IMR-90 (cell line): Measurements from ENCODE around the gene MAGI2. TPM values are rescaled to one million over a fixed set of nuclear protein-coding genes. Genes with fewer than 3 reads are reported as not detected.

ENCODE experiments used
- ATAC-seq: fragments of 200-7000 bp; cut with Tn5 transposase; 2 replicates; pipeline ENCODE4 v1.9.1; 2020; ENCODE audit warnings: low read depth, mild to moderate bottlenecking, moderate library complexity
- BruUV-seq: library from RNA; stranded (reverse); fragments of 400-500 nt; replicated peaks from 2 replicates; lab custom pipeline; 2021; lab: Mats Ljungman, UMichigan
- CTCF ChIA-PET: fragments of 300-600 bp; formaldehyde crosslinking; extraction: SDS; loops from one replicate; lab custom pipeline; 2021; ENCODE audit warnings: antibody characterized with exemption; lab: Yijun Ruan, JAX
- POLR2A ChIA-PET: fragments of 300-600 bp; sonication (Branson Sonifier 250); formaldehyde crosslinking; loops from one replicate; lab custom pipeline; 2022; ENCODE audit warnings: antibody characterized with exemption; ENCODE audit not compliant: unreplicated experiment; lab: Charles Lee
- DNase-seq: peaks from one replicate; pipeline ENCODE4 v3.0.0; 2013
- H2AFZ ChIP-seq: replicated peaks from 2 replicates; pipeline ENCODE3; 2013; ENCODE audit warnings: low read length, mild to moderate bottlenecking; ENCODE audit not compliant: poor library complexity
- H2AK5ac ChIP-seq: 2 replicates; pipeline ENCODE4 v1.6.1; 2013; ENCODE audit warnings: low read depth, low read length, inconsistent platforms
- H2AK9ac ChIP-seq: replicated peaks from 2 replicates; pipeline ENCODE3; 2013; ENCODE audit warnings: mild to moderate bottlenecking, low read depth, low read length, moderate library complexity; ENCODE audit not compliant: poor library complexity
- H2BK120ac ChIP-seq: 2 replicates; pipeline ENCODE4 v1.6.1; 2013; ENCODE audit warnings: low read depth, low read length, inconsistent platforms
- H2BK15ac ChIP-seq: 3 replicates; pipeline ENCODE4 v1.6.1; 2013; ENCODE audit warnings: low read depth, low read length, inconsistent platforms
- H2BK20ac ChIP-seq: 2 replicates; pipeline ENCODE4 v1.6.1; 2013; ENCODE audit warnings: low read depth, mild to moderate bottlenecking, inconsistent platforms, low read length, moderate library complexity
- H2BK5ac ChIP-seq: 2 replicates; pipeline ENCODE4 v1.6.1; 2013; ENCODE audit warnings: mild to moderate bottlenecking, low read depth, low read length, inconsistent platforms; ENCODE audit not compliant: poor library complexity, severe bottlenecking
- H3K14ac ChIP-seq: replicated peaks from 2 replicates; pipeline ENCODE4 v1.6.1; 2013; ENCODE audit warnings: low read depth, low read length, inconsistent platforms
- H3K18ac ChIP-seq: 2 replicates; pipeline ENCODE4 v1.6.1; 2013; ENCODE audit warnings: low read depth, low read length, control low read depth
- H3K23ac ChIP-seq: 2 replicates; pipeline ENCODE4 v1.6.1; 2013; ENCODE audit warnings: low read depth, low read length, inconsistent platforms
- H3K27ac ChIP-seq: 2 replicates; pipeline ENCODE4 v1.5.1; 2013; ENCODE audit warnings: mild to moderate bottlenecking, control low read depth, low read length; ENCODE audit not compliant: insufficient read depth
- H3K27me3 ChIP-seq: 2 replicates; pipeline ENCODE4 v1.6.1; 2013; ENCODE audit warnings: low read length; ENCODE audit not compliant: control insufficient read depth, insufficient read depth
- H3K36me3 ChIP-seq: 2 replicates; pipeline ENCODE4 v1.6.1; 2013; ENCODE audit warnings: low read length, mixed read lengths; ENCODE audit not compliant: control insufficient read depth, insufficient read depth
- H3K4ac ChIP-seq: 2 replicates; pipeline ENCODE4 v1.6.1; 2013; ENCODE audit warnings: low read depth, low read length, inconsistent platforms
- H3K4me1 ChIP-seq: 2 replicates; pipeline ENCODE4 v1.6.1; 2013; ENCODE audit warnings: low read length, mixed read lengths; ENCODE audit not compliant: control insufficient read depth, insufficient read depth
- H3K4me2 ChIP-seq: 2 replicates; pipeline ENCODE4 v1.6.1; 2013; ENCODE audit warnings: low read depth, mild to moderate bottlenecking, control low read depth, low read length, moderate library complexity
- H3K4me3 ChIP-seq: 2 replicates; pipeline ENCODE4 v1.5.1; 2013; ENCODE audit warnings: low read depth, mild to moderate bottlenecking, control low read depth, low read length, moderate library complexity; ENCODE audit not compliant: insufficient read depth
- H3K56ac ChIP-seq: 2 replicates; pipeline ENCODE4 v1.6.1; 2013; ENCODE audit warnings: low read length, inconsistent platforms; ENCODE audit not compliant: insufficient read depth; ENCODE audit errors: extremely low read depth
- H3K79me1 ChIP-seq, 2 experiments: 2 replicates each; pipeline ENCODE4 v1.6.1; 2013; ENCODE audit warnings: low read length in 2 of 2, inconsistent platforms in 1 of 2, low read depth in 1 of 2
- H3K9ac ChIP-seq: 2 replicates; pipeline ENCODE4 v1.6.1; 2013; ENCODE audit warnings: low read depth, low read length, control low read depth
- H3K9me1 ChIP-seq: 2 replicates; pipeline ENCODE4 v1.6.1; 2013; ENCODE audit warnings: low read length, inconsistent platforms; ENCODE audit not compliant: insufficient read depth
- H3K9me3 ChIP-seq: 2 replicates; pipeline ENCODE4 v1.6.1; 2013; ENCODE audit warnings: low read length; ENCODE audit not compliant: control insufficient read depth, insufficient read depth
- H4K20me1 ChIP-seq: 2 replicates; pipeline ENCODE4 v1.6.1; 2013; ENCODE audit warnings: low read length, inconsistent platforms; ENCODE audit not compliant: insufficient read depth
- H4K5ac ChIP-seq: 2 replicates; pipeline ENCODE4 v1.6.1; 2013; ENCODE audit warnings: mild to moderate bottlenecking, low read depth, low read length, control low read depth
- H4K8ac ChIP-seq, 2 experiments: 2 replicates each; pipeline ENCODE4 v1.6.1; 2013; ENCODE audit warnings: low read depth in 2 of 2, low read length in 2 of 2, control low read depth in 1 of 2, inconsistent platforms in 1 of 2
- H4K91ac ChIP-seq: 2 replicates; pipeline ENCODE4 v1.6.1; 2013; ENCODE audit warnings: low read depth, low read length, inconsistent platforms; ENCODE audit not compliant: insufficient read depth
- MAFK ChIP-seq: IDR thresholded peaks from 2 replicates; pipeline ENCODE4 v1.6.1; 2012; ENCODE audit warnings: low read depth, low read length, improper control_type of control experiment
- MAZ ChIP-seq: IDR thresholded peaks from 2 replicates; pipeline ENCODE4 v1.6.1; 2012; ENCODE audit warnings: low read depth, mild to moderate bottlenecking, low read length, improper control_type of control experiment, moderate library complexity, borderline replicate concordance
- RAD21 ChIP-seq: IDR thresholded peaks from 2 replicates; pipeline ENCODE4 v1.6.1; 2012; ENCODE audit warnings: low read length, improper control_type of control experiment
- RCOR1 ChIP-seq: IDR thresholded peaks from 2 replicates; pipeline ENCODE4 v1.6.1; 2012; ENCODE audit warnings: mild to moderate bottlenecking, low read length, improper control_type of control experiment; ENCODE audit not compliant: insufficient replicate concordance
- RFX5 ChIP-seq: IDR thresholded peaks from 2 replicates; pipeline ENCODE4 v1.8.0; 2012; ENCODE audit warnings: low read depth, mild to moderate bottlenecking, low read length, moderate library complexity
- WGBS, 2 experiments: methylation state at CpG; one replicate each; pipeline versions ENCODE4 v1.1.5 to v1.1.7; 2013; ENCODE audit warnings: missing lambda C conversion rate in 2 of 2; ENCODE audit not compliant: insufficient read length in 1 of 2; ENCODE audit errors: extremely low coverage in 2 of 2; 5-methylcytosine and 5-hydroxymethylcytosine counted together
- dilution Hi-C: fragments of 300-500 bp; cut with HindIII; formaldehyde crosslinking; loops from one replicate; pipeline ENCODE4 v1.14.3; 2018; ENCODE audit warnings: low sequenced_read_pairs; ENCODE audit not compliant: unreplicated experiment
- in situ Hi-C: fragments of 300-500 bp; cut with MboI; formaldehyde crosslinking; loops from 3 replicates; pipeline ENCODE4 v1.14.3; 2019; ENCODE audit warnings: low sequenced_read_pairs, inconsistent platforms, mixed read lengths
- intact Hi-C: fragments of 100-400 bp; cut with micrococcal nuclease; formaldehyde crosslinking; loops from 2 replicates; pipeline ENCODE4 v1.10.0; 2022
- polyA plus RNA-seq, 3 experiments: library from polyadenylated mRNA; depleted of rRNA; stranded (reverse); fragments of >200 nt; gene quantifications; 2 replicates each; pipeline ENCODE4 v1.2.3, GENCODE V29; 2012; ENCODE audit warnings: low replicate concordance in 1 of 3
- total RNA-seq: library from RNA; depleted of rRNA; stranded (reverse); fragments of >200 nt; gene quantifications from 2 replicates; pipeline ENCODE4 v1.2.3, GENCODE V29; 2012

MAGI2 gene
- total and polyA plus RNA-seq, 2 of the 4 experiments (the other 2 are of a cell fraction), result 2.5 to 17.9 TPM

DNA sequence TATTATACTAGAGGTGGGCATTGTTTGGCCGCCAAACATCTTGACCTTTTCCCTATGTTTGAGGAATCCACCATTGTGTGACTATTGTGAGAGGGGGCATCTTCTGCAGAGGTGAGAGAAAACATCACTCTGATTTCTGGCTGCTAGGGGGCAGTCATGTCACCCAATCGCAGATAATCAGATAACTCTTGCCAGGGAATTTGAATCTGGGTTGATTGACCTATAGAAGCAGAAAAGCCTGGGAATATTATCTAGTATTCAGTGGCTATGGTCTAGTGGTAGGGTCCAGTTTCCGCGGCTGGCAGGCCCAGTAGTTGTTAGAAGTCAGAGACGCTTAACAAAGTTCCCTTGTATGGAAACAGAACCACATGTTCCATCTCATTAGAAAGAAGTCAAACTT, 846.4 kb downstream of the MAGI2 start:
- no peak overlapping the region for H3K9ac ChIP-seq
- dilution Hi-C loops, result no loop called here
- no peaks in the 10 kb centered on the region for H3K9me1 ChIP-seq
- DNase-seq, result no peak
- no peak overlapping the region for H3K4ac ChIP-seq
- no peak overlapping the region for H3K18ac ChIP-seq
- TF ChIP-seq RFX5 (no peak), RCOR1 (no peak), MAFK (no peak), MAZ (no peak), RAD21 (peak; percentile 37)
- no peaks in the 10 kb centered on the region for H3K27me3 ChIP-seq
- in situ Hi-C loops, result no loop called here
- intact Hi-C loops, result no loop called here
- no peak overlapping the region for H2BK120ac ChIP-seq
- H2BK20ac ChIP-seq, result no peak overlapping the region
- no peak overlapping the region for H3K27ac ChIP-seq
- no peak overlapping the region for H2AK5ac ChIP-seq
- ATAC-seq, result no peak
- no peak overlapping the region for H2BK15ac ChIP-seq
- no peak overlapping the region for H3K4me2 ChIP-seq
- no peak overlapping the region for H2AK9ac ChIP-seq
- H4K8ac ChIP-seq, result no peak overlapping the region
- H3K14ac ChIP-seq, result no peak overlapping the region
- no peaks in the 10 kb centered on the region; the same call in 1 of the 2 replicates for H3K4me1 ChIP-seq
- H2BK5ac ChIP-seq, result no peak overlapping the region
- BruUV-seq, result no TSS peak
- H4K5ac ChIP-seq, result no peak overlapping the region
- H3K23ac ChIP-seq, result no peak overlapping the region
- no peaks in the 10 kb centered on the region for H3K79me1 ChIP-seq
- no peak overlapping the region for H4K91ac ChIP-seq
- H4K20me1 ChIP-seq, result no peaks in the 10 kb centered on the region
- no peak overlapping the region for H3K4me3 ChIP-seq
- no peak overlapping the region for H2AFZ ChIP-seq
- ChIA-PET POLR2A (no interaction called here), CTCF (no interaction called here)
- no peak overlapping the region for H3K56ac ChIP-seq
- no peaks in the 10 kb centered on the region for H3K36me3 ChIP-seq
- WGBS, 2 experiments, result 60% methylated on average over 1 of the region's 5 CpGs; no CpG with 5 or more reads in 1 of the 2 experiments
- no peaks in the 10 kb centered on the region for H3K9me3 ChIP-seq
